GM23338 (cell line): ENCODE data around the gene TRPM3. TPM values are rescaled to one million over a fixed set of nuclear protein-coding genes. Genes with fewer than 3 reads are reported as not detected.

Experiments used
- ATAC-seq: fragments of 200-7000 bp; cut with Tn5 transposase; 3 replicates; pipeline ENCODE4 v1.9.1; 2020
- DNase-seq: peaks from one replicate; pipeline ENCODE4 v3.0.0-alpha.2; 2015; ENCODE audit warnings: low spot score
- H2AFZ ChIP-seq: fragments of 200-600 bp; sonication (generic); 2 replicates; pipeline ENCODE4 v1.8.0; 2016; ENCODE audit warnings: antibody characterized with exemption, mild to moderate bottlenecking, moderate library complexity
- H3F3A ChIP-seq: fragments of 200-600 bp; sonication (generic); replicated peaks from 2 replicates; pipeline ENCODE4 v1.8.0; 2017; ENCODE audit warnings: antibody characterized with exemption, mixed run types, low read depth
- H3K27ac ChIP-seq: fragments of 200-600 bp; sonication (generic); 2 replicates; pipeline ENCODE4 v1.6.1; 2016; ENCODE audit warnings: low read depth
- H3K27me3 ChIP-seq: fragments of 200-600 bp; sonication (generic); 2 replicates; pipeline ENCODE4 v1.8.0; 2016; ENCODE audit warnings: mild to moderate bottlenecking, mixed run types, moderate library complexity; ENCODE audit not compliant: insufficient read depth
- H3K36me3 ChIP-seq: fragments of 200-600 bp; sonication (generic); 2 replicates; pipeline ENCODE4 v1.8.0; 2016; ENCODE audit warnings: mild to moderate bottlenecking; ENCODE audit not compliant: insufficient read depth
- H3K4me1 ChIP-seq: fragments of 200-600 bp; sonication (generic); 2 replicates; pipeline ENCODE4 v1.8.0; 2016; ENCODE audit warnings: mild to moderate bottlenecking, moderate library complexity; ENCODE audit not compliant: insufficient read depth
- H3K4me2 ChIP-seq: fragments of 200-600 bp; sonication (generic); 2 replicates; pipeline ENCODE4 v1.7.1; 2017; ENCODE audit warnings: mixed run types
- H3K4me3 ChIP-seq: fragments of 200-600 bp; sonication (generic); 2 replicates; pipeline ENCODE4 v1.6.1; 2016; ENCODE audit warnings: mixed run types
- H3K79me2 ChIP-seq: fragments of 200-600 bp; sonication (generic); replicated peaks from 2 replicates; pipeline ENCODE4 v1.8.0; 2017; ENCODE audit warnings: mild to moderate bottlenecking; ENCODE audit not compliant: insufficient read depth
- H3K9me2 ChIP-seq: fragments of 200-600 bp; sonication (generic); 2 replicates; pipeline ENCODE4 v1.8.0; 2017; ENCODE audit not compliant: insufficient read depth
- H4K20me1 ChIP-seq: fragments of 200-600 bp; sonication (generic); replicated peaks from 2 replicates; pipeline ENCODE4 v1.8.0; 2017; ENCODE audit warnings: mild to moderate bottlenecking; ENCODE audit not compliant: insufficient read depth
- H3K27ac Mint-ChIP-seq: 2 replicates; pipeline ENCODE4 v1.8.0; 2020; ENCODE audit warnings: inconsistent platforms, mild to moderate bottlenecking, moderate library complexity, mixed read lengths
- H3K27me3 Mint-ChIP-seq: 3 replicates; pipeline ENCODE4 v1.8.0; 2022; ENCODE audit warnings: low read depth, mild to moderate bottlenecking, moderate library complexity, mixed read lengths, inconsistent platforms; ENCODE audit not compliant: insufficient read depth, poor library complexity
- H3K36me3 Mint-ChIP-seq: 3 replicates; pipeline ENCODE4 v1.8.0; 2021; ENCODE audit warnings: low read depth, mild to moderate bottlenecking, inconsistent platforms, moderate library complexity, mixed read lengths
- H3K4me1 Mint-ChIP-seq: 3 replicates; pipeline ENCODE4 v1.8.0; 2020; ENCODE audit warnings: mild to moderate bottlenecking, inconsistent platforms, mixed read lengths
- H3K4me3 Mint-ChIP-seq: 3 replicates; pipeline ENCODE4 v1.8.0; 2021; ENCODE audit warnings: moderate library complexity, mild to moderate bottlenecking, inconsistent platforms, mixed read lengths
- H3K9me3 Mint-ChIP-seq: 3 replicates; pipeline ENCODE4 v1.8.0; 2020; ENCODE audit warnings: moderate library complexity, mild to moderate bottlenecking, inconsistent platforms, mixed read lengths
- EZH2 ChIP-seq: fragments of 200-600 bp; sonication (generic); IDR thresholded peaks from one replicate; pipeline ENCODE4 v1.8.0; 2017; ENCODE audit warnings: antibody characterized with exemption, mild to moderate bottlenecking, low read depth; ENCODE audit not compliant: unreplicated experiment
- EZH2phosphoT487 ChIP-seq: fragments of 200-600 bp; sonication (generic); IDR thresholded peaks from one replicate; pipeline ENCODE4 v1.8.1; 2018; ENCODE audit warnings: antibody characterized with exemption; ENCODE audit not compliant: unreplicated experiment
- JUNB ChIP-seq: IDR thresholded peaks from one replicate; pipeline ENCODE4 v1.6.1; 2016; ENCODE audit warnings: antibody characterized with exemption; ENCODE audit not compliant: unreplicated experiment
- NANOG ChIP-seq: IDR thresholded peaks from 2 replicates; pipeline ENCODE4 v1.6.1; 2016; ENCODE audit warnings: antibody characterized with exemption, borderline replicate concordance
- POLR2AphosphoS5 ChIP-seq: IDR thresholded peaks from 2 replicates; pipeline ENCODE4 v1.6.1; 2016; ENCODE audit warnings: antibody characterized with exemption, low read depth
- STAT1 ChIP-seq: IDR thresholded peaks from one replicate; pipeline ENCODE4 v1.6.1; 2016; ENCODE audit warnings: antibody characterized with exemption; ENCODE audit not compliant: unreplicated experiment
- ZNF114 ChIP-seq: fragments of 250-450 bp; sonication (Bioruptor Pico); IDR thresholded peaks from 2 replicates; pipeline ENCODE4 v1.5.0; 2020; ENCODE audit warnings: mild to moderate bottlenecking, moderate library complexity
- ZNF331 ChIP-seq: fragments of 250-450 bp; sonication (Bioruptor Pico); IDR thresholded peaks from 2 replicates; pipeline ENCODE4 v1.5.0; 2020; ENCODE audit warnings: low read depth, mild to moderate bottlenecking, moderate library complexity
- polyA plus RNA-seq: library from polyadenylated mRNA; unstranded; fragments of >200 nt; fragmentation: Nextera tagmentation; extraction: Ambion mirVana; gene quantifications from 2 replicates; pipeline ENCODE4 v1.2.1, GENCODE V29; 2016
- total RNA-seq: library from RNA; depleted of rRNA; stranded (reverse); fragments of >200 nt; shearing (Covaris generic); gene quantifications from 2 replicates; pipeline ENCODE4 v1.2.3, GENCODE V29; 2014
- TF ChIP-seq, protein P1 (sequence below), 2 experiments: fragments of 200-600 bp in 1 of 2; sonication (generic) in 1 of 2; conservative IDR thresholded peaks; 2 replicates each; pipeline versions ENCODE4 v1.5.1 to v1.6.1; 2016 to 2017; ENCODE audit warnings: antibody characterized with exemption in 2 of 2, low read depth in 2 of 2, mild to moderate bottlenecking in 2 of 2, moderate library complexity in 1 of 2
- TF ChIP-seq, protein P2 (sequence below): IDR thresholded peaks from 2 replicates; pipeline ENCODE4 v1.6.1; 2016; ENCODE audit warnings: antibody characterized with exemption
- TF ChIP-seq, protein P3 (sequence below): fragments of 250-450 bp; sonication (Bioruptor Pico); IDR thresholded peaks from 2 replicates; pipeline ENCODE4 v1.5.0; 2020; ENCODE audit warnings: mild to moderate bottlenecking, moderate library complexity

TRPM3 gene
- total and polyA plus RNA-seq, 2 experiments from 2014 or later = 2.8 to 8.2 TPM

DNA sequence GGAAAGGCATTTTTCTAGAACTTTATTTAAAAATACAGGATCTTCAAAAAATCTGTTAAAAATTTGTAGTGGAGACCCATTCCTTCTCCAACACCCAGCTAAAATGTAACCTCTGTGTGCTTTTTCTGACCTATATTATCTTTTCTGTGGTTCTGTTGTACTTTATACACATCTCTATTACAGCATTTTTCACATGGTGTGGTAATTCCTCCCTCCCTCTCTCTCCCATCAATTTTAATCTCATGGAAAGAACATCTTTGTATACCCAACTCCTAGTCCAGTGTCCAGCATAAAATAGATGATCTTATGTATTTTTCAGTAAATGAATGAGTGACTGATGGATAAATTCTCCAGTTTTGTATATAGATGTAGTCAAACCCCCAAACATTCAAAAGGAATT, 523.5 kb downstream of the TRPM3 start (continued):
- TF ChIP-seq, protein P1, sequence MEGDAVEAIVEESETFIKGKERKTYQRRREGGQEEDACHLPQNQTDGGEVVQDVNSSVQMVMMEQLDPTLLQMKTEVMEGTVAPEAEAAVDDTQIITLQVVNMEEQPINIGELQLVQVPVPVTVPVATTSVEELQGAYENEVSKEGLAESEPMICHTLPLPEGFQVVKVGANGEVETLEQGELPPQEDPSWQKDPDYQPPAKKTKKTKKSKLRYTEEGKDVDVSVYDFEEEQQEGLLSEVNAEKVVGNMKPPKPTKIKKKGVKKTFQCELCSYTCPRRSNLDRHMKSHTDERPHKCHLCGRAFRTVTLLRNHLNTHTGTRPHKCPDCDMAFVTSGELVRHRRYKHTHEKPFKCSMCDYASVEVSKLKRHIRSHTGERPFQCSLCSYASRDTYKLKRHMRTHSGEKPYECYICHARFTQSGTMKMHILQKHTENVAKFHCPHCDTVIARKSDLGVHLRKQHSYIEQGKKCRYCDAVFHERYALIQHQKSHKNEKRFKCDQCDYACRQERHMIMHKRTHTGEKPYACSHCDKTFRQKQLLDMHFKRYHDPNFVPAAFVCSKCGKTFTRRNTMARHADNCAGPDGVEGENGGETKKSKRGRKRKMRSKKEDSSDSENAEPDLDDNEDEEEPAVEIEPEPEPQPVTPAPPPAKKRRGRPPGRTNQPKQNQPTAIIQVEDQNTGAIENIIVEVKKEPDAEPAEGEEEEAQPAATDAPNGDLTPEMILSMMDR (conservative IDR thresholded peaks at IDR 0.05; ENCODE audit: low read depth in 2 of 2) = no peak
- no peak for TF ChIP-seq EZH2
- TF ChIP-seq, protein P2, sequence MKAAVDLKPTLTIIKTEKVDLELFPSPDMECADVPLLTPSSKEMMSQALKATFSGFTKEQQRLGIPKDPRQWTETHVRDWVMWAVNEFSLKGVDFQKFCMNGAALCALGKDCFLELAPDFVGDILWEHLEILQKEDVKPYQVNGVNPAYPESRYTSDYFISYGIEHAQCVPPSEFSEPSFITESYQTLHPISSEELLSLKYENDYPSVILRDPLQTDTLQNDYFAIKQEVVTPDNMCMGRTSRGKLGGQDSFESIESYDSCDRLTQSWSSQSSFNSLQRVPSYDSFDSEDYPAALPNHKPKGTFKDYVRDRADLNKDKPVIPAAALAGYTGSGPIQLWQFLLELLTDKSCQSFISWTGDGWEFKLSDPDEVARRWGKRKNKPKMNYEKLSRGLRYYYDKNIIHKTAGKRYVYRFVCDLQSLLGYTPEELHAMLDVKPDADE = no peak
- TF ChIP-seq JUNB = no peak
- no peak for TF ChIP-seq EZH2phosphoT487
- TF ChIP-seq NANOG = no peak
- TF ChIP-seq STAT1 = no peak

DNA sequence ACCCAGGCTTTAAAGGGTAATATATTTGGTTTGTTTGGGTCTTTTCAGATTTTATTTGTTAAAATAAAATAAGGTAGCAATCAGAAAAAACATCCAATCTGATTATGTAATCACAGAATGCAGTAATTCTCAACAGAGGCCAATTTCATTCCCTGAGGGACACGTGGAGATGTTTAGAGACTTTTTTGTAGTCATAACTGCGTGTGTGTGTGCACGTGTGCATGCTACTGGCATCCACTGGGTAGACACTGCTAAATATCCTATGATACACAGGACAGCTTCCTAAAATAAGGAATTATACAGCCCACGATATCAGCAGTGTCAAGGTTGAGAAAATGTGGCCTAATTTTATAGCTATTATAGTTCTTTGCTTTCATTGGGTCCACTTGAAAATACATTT, 526.2 kb downstream of the TRPM3 start:
- H2AFZ ChIP-seq = no peak overlapping the region
- TF ChIP-seq, protein P3, sequence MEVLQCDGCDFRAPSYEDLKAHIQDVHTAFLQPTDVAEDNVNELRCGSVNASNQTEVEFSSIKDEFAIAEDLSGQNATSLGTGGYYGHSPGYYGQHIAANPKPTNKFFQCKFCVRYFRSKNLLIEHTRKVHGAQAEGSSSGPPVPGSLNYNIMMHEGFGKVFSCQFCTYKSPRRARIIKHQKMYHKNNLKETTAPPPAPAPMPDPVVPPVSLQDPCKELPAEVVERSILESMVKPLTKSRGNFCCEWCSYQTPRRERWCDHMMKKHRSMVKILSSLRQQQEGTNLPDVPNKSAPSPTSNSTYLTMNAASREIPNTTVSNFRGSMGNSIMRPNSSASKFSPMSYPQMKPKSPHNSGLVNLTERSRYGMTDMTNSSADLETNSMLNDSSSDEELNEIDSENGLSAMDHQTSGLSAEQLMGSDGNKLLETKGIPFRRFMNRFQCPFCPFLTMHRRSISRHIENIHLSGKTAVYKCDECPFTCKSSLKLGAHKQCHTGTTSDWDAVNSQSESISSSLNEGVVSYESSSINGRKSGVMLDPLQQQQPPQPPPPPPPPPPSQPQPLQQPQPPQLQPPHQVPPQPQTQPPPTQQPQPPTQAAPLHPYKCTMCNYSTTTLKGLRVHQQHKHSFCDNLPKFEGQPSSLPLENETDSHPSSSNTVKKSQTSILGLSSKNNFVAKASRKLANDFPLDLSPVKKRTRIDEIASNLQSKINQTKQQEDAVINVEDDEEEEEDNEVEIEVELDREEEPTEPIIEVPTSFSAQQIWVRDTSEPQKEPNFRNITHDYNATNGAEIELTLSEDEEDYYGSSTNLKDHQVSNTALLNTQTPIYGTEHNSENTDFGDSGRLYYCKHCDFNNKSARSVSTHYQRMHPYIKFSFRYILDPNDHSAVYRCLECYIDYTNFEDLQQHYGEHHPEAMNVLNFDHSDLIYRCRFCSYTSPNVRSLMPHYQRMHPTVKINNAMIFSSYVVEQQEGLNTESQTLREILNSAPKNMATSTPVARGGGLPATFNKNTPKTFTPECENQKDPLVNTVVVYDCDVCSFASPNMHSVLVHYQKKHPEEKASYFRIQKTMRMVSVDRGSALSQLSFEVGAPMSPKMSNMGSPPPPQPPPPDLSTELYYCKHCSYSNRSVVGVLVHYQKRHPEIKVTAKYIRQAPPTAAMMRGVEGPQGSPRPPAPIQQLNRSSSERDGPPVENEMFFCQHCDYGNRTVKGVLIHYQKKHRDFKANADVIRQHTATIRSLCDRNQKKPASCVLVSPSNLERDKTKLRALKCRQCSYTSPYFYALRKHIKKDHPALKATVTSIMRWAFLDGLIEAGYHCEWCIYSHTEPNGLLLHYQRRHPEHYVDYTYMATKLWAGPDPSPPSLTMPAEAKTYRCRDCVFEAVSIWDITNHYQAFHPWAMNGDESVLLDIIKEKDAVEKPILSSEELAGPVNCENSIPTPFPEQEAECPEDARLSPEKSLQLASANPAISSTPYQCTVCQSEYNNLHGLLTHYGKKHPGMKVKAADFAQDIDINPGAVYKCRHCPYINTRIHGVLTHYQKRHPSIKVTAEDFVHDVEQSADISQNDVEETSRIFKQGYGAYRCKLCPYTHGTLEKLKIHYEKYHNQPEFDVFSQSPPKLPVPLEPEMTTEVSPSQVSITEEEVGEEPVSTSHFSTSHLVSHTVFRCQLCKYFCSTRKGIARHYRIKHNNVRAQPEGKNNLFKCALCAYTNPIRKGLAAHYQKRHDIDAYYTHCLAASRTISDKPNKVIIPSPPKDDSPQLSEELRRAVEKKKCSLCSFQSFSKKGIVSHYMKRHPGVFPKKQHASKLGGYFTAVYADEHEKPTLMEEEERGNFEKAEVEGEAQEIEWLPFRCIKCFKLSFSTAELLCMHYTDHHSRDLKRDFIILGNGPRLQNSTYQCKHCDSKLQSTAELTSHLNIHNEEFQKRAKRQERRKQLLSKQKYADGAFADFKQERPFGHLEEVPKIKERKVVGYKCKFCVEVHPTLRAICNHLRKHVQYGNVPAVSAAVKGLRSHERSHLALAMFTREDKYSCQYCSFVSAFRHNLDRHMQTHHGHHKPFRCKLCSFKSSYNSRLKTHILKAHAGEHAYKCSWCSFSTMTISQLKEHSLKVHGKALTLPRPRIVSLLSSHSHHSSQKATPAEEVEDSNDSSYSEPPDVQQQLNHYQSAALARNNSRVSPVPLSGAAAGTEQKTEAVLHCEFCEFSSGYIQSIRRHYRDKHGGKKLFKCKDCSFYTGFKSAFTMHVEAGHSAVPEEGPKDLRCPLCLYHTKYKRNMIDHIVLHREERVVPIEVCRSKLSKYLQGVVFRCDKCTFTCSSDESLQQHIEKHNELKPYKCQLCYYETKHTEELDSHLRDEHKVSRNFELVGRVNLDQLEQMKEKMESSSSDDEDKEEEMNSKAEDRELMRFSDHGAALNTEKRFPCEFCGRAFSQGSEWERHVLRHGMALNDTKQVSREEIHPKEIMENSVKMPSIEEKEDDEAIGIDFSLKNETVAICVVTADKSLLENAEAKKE (CRISPR knock-in tag) = no peak
- TF ChIP-seq, protein P2 = no peak
- TF ChIP-seq, protein P1 (conservative IDR thresholded peaks at IDR 0.05; ENCODE audit: low read depth in 2 of 2) = no peak
- TF ChIP-seq JUNB (no peak), EZH2phosphoT487 (no peak), ZNF331 (CRISPR knock-in tag) (no peak), ZNF114 (CRISPR knock-in tag) (no peak), POLR2AphosphoS5 (no peak), STAT1 (no peak)
- H3K4me3 Mint-ChIP-seq = no peak overlapping the region

More for the DNA sequence above, 526.2 kb downstream of the TRPM3 start:
- H3K9me2 ChIP-seq = 0 out of 2 replicates have a peak, but pooled peaks cover 2% of the 10 kb centered on the region
- no peak for DNase-seq
- H3K4me3 ChIP-seq = no peak overlapping the region
- no peaks in the 10 kb centered on the region for H3K36me3 Mint-ChIP-seq
- H3F3A ChIP-seq = no peaks in the 10 kb centered on the region
- H3K27ac Mint-ChIP-seq = no peak overlapping the region
- H3K4me1 Mint-ChIP-seq = peaks cover 3% of the 10 kb centered on the region; the same call in 1 of the 3 replicates
- no peaks in the 10 kb centered on the region for H4K20me1 ChIP-seq
- no peaks in the 10 kb centered on the region for H3K27me3 ChIP-seq
- no peaks in the 10 kb centered on the region for H3K36me3 ChIP-seq
- H3K27me3 Mint-ChIP-seq = no peaks in the 10 kb centered on the region
- no peaks in the 10 kb centered on the region for H3K79me2 ChIP-seq
- no peaks in the 10 kb centered on the region for H3K4me1 ChIP-seq
- no peak overlapping the region for H3K4me2 ChIP-seq
- H3K27ac ChIP-seq = no peak overlapping the region
- H3K9me3 Mint-ChIP-seq = no peaks in the 10 kb centered on the region
- no peak for ATAC-seq
